Upper lobe of left lung (tissue), 4 donors: ENCODE data around the gene OR6Q1.

ENCODE experiments used
- EP300 ChIP-seq, 4 donors: sonication (generic); formaldehyde crosslinking; IDR thresholded peaks; one replicate each; pipeline ENCODE4 v1.5.1; 2017; ENCODE audit warnings: antibody characterized with exemption in 4 of 4, control low read depth in 2 of 4
- POLR2A ChIP-seq, 4 donors: fragments of 450-650 bp; IDR thresholded peaks; one replicate each; pipeline ENCODE4 v1.5.1; 2016 to 2017; ENCODE audit warnings: antibody characterized with exemption in 4 of 4, mild to moderate bottlenecking in 2 of 4
- POLR2AphosphoS5 ChIP-seq, 2 donors: sonication (generic); formaldehyde crosslinking; IDR thresholded peaks; one replicate each; pipeline ENCODE4 v1.5.1; 2017; ENCODE audit warnings: antibody characterized with exemption in 2 of 2
- TF ChIP-seq, protein P1 (sequence below), 6 experiments: fragments of 450-650 bp in 4 of 6; fragments of 200-600 bp in 2 of 6; sonication (generic) in 2 of 6; IDR thresholded peaks; one replicate each; pipeline ENCODE4 v1.5.1; 2016 to 2019; ENCODE audit warnings: antibody characterized with exemption in 6 of 6

DNA sequence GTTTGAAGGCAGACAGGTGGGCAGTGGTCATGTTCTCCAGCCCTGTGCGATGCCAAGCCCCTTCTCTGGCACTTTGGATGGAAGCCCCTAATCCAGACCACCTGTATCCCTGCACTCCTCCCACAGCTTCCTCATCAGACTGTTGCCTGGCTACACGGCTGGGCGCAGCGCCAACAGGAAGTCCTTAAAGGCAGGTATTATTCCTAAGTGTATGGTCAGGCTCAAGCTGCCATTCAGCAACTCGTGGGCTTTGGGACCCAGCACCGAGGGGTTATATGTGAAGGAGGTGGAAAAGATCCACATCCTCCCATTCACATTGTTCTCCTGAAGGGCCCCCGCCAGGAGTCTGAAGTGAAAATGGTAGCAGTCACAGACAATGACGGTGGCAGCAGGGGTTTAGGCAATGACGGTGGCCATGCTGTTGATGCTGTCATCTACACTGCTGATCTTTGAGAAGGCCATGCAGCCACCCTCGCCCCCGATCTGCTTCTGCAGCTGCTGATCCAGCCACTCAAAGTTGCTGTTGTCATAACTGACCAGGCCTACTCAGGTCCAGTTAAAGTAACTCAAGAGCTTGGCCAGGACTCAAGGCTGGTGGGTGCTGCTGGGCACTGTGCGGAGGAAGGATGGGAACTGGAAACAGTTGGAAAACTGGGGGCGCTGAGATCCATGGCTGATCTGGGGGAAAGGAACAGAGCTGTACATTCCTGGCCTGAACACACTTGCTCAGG, 27.7 kb downstream of the OR6Q1 start:
- no peak for TF ChIP-seq POLR2AphosphoS5 (IDR thresholded peaks at IDR 0.05)
- TF ChIP-seq, protein P1, sequence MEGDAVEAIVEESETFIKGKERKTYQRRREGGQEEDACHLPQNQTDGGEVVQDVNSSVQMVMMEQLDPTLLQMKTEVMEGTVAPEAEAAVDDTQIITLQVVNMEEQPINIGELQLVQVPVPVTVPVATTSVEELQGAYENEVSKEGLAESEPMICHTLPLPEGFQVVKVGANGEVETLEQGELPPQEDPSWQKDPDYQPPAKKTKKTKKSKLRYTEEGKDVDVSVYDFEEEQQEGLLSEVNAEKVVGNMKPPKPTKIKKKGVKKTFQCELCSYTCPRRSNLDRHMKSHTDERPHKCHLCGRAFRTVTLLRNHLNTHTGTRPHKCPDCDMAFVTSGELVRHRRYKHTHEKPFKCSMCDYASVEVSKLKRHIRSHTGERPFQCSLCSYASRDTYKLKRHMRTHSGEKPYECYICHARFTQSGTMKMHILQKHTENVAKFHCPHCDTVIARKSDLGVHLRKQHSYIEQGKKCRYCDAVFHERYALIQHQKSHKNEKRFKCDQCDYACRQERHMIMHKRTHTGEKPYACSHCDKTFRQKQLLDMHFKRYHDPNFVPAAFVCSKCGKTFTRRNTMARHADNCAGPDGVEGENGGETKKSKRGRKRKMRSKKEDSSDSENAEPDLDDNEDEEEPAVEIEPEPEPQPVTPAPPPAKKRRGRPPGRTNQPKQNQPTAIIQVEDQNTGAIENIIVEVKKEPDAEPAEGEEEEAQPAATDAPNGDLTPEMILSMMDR (IDR thresholded peaks at IDR 0.05), result no peak
- TF ChIP-seq POLR2A (IDR thresholded peaks at IDR 0.05), result no peak
- TF ChIP-seq EP300 (IDR thresholded peaks at IDR 0.05), result no peak
